GM11168 (cell line): ENCODE measurements around the gene CFAP46.
"Not testable (repeated sequence)": the region's sequence is repeated elsewhere in the genome, so short reads cannot be mapped to it uniquely, and the experiment has no call there.

ENCODE experiments used
- in situ Hi-C: fragments of 300-500 bp; cut with MboI; formaldehyde crosslinking; loops from one replicate; pipeline ENCODE4 v1.12.0; 2022; ENCODE audit warnings: low sequenced_read_pairs; ENCODE audit not compliant: unreplicated experiment

The CFAP46 gene

GRCh38 chr10:132931258-132932250 lies 10.8 kb downstream of the CFAP46 start:
- in situ Hi-C loops: not testable (repeated sequence)

GRCh38 chr10:132930701-132931100 lies 11.7 kb downstream of the CFAP46 start:
- in situ Hi-C loops: not testable (repeated sequence)

GRCh38 chr10:132929953-132930548 lies 12.3 kb downstream of the CFAP46 start:
- in situ Hi-C loops: no loop called here

GRCh38 chr10:132929480-132929879 lies 12.9 kb downstream of the CFAP46 start:
- in situ Hi-C loops: no loop called here

- in situ Hi-C loops: no loop called here
Observed at GRCh38 chr10:132928261-132928660, 14.1 kb downstream of the CFAP46 start.

- in situ Hi-C loops: no loop called here
Observed at GRCh38 chr10:132927824-132928223, 14.5 kb downstream of the CFAP46 start.

GRCh38 chr10:132926777-132927650 lies 15.4 kb downstream of the CFAP46 start:
- in situ Hi-C loops: no loop called here

GRCh38 chr10:132926070-132926469 lies 16.3 kb downstream of the CFAP46 start:
- in situ Hi-C loops: no loop called here

GRCh38 chr10:132925614-132926013 lies 16.8 kb downstream of the CFAP46 start:
- in situ Hi-C loops: no loop called here

- in situ Hi-C loops: no loop called here
Observed at GRCh38 chr10:132925071-132925561, 17.3 kb downstream of the CFAP46 start.

- in situ Hi-C loops: no loop called here
Observed at GRCh38 chr10:132924046-132924952, 18.1 kb downstream of the CFAP46 start.

- in situ Hi-C loops: not testable (repeated sequence)
Observed at GRCh38 chr10:132923384-132923783, 19.0 kb downstream of the CFAP46 start.

GRCh38 chr10:132922872-132923271 lies 19.5 kb downstream of the CFAP46 start:
- in situ Hi-C loops: no loop called here

- in situ Hi-C loops: no loop called here
Observed at GRCh38 chr10:132921818-132922807, 20.3 kb downstream of the CFAP46 start.

GRCh38 chr10:132921086-132921485 lies 21.3 kb downstream of the CFAP46 start:
- in situ Hi-C loops: no loop called here

GRCh38 chr10:132920101-132920925 lies 22.1 kb downstream of the CFAP46 start:
- in situ Hi-C loops: no loop called here

GRCh38 chr10:132919374-132920100 lies 22.8 kb downstream of the CFAP46 start:
- in situ Hi-C loops: no loop called here
